ENCODE results near the gene NRF1.
A peak's percentile ranks its signal among the peaks of the same experiment; 100 is the strongest.
"Not testable (repeated sequence)": the region's sequence is repeated elsewhere in the genome, so short reads cannot be mapped to it uniquely, and the experiment has no call there.

The NRF1 gene

DNA sequence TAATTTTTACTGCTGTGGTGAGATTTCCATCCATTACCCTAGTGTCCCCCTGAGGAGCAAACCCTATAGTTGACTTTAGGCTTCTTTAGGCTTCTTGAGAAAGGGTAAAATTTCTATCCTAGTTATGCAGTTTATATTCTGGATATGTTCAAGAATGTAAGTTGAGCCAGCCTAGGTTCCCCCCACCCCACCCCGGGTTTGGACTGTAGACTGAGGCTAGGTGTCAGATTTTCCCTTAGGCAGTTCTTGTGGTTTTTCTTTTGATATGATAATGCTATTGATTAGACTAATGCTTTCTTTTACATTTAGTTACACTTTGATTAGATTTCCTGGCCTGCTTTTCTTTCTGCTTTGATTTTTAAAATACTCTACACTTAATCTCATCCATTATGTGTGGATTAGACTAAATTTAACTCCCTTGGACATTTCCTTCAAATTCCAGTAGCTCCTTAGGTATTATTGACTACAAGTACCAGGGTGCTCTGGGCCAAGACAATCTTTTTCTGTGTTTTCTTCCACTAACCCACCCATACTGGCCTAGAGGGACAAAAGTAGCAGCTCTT is 37.7 kb downstream of the NRF1 start:
- no peak for DNase-seq

DNA sequence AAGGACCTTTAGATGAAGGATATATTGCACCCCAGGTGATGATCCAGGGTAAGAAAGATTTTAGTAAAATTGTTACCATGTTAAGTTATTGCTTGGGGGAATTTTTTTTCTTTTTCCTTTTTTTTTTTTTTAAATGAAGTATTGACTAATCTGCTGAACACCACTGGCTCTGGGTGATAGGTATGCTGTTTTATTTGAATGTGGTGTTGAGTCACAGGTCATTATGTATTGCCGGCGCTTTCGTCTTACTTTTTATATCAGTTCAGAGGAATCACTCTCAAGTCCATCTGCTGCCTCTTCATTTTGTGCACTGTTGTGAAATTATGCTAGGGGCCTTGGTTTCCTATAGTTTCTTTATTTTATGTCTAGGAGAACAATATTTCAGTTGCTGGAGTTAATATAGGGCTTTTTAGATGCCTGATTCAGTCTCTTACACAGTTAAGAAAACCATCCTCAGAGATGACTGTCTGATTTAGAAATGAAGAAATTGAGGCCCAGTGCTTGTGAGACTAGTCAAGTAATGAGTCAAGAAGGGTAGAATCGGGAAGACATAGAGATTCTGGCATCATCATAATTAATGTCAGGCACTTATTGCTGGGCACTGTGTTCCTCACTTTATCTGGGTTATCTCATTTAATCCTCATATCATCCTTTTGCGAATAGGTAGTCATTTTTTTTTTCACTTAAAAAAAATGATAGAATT is 38.7 kb downstream of the NRF1 start:
- DNase-seq: no peak

DNA sequence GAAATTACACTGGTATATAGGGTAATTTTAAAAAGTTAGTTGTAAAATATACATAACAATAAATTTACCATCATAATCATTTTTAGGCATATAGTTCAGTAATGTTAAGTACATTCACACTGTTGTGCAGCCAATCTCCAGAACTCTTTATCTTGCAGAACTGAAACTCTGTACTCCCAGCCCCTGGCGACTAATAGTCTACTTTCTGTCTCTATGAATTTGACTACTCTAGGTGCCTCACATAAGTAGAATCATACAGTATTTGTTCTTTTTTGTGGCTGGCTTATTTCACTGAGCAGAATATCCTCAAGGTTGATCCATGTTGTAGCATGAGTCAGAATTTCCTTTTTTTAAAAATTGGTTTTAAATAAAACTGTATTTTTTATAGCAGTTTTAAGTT is 41.4 kb downstream of the NRF1 start:
- DNase-seq: no peak

DNA sequence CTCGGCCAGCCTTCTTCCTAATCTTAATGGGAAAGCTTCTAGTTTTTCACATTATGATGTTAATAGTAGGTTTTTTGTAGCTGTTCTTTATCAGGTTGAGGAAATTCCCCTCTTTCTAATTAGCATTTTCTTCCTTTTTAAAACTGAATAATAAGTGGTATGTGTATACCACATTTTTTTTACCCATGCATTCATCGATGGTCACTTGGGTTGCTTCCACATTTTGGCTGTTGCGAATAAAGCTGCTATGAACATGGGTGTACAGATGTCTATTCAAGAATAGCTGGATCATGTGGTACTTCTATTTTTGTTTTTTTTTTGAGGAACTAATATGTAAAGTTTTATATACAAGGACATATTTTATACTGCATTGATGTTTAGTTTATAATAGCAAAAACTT is 44.3 kb downstream of the NRF1 start:
- DNase-seq: no peak

DNA sequence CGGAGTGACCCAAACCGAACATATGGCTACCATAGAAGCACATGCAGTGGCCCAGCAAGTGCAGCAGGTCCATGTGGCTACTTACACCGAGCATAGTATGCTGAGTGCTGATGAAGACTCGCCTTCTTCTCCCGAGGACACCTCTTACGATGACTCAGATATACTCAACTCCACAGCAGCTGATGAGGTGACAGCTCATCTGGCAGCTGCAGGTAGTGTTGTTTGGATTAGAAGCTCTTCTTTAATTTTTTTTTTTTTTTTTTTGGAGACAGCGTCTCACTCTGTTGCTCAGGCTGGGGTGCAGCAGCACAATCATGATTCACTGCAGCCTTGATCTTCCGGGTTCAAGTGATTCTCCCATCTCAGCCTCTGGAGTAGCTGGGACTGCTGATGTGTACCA is 45.8 kb downstream of the NRF1 start:
- no peak for DNase-seq

DNA sequence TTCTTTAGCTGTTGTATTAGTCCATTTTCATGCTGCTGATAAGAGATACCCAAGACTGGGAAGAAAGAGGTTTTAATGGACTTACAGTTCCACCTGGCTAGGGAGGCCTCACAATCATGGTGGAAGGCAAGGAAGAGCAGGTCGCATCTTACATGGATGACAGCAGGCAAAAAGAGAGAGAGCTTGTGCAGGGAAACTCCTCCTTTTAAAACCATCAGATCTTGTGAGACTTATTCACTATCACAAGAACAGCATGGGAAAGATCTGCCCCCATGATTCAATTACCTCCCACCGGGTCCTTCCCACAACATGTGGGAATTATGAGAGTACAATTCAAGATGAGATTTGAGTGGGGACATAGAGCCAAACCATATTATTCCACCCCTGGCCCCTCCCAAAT is 48.4 kb downstream of the NRF1 start:
- not testable (repeated sequence) for DNase-seq

DNA sequence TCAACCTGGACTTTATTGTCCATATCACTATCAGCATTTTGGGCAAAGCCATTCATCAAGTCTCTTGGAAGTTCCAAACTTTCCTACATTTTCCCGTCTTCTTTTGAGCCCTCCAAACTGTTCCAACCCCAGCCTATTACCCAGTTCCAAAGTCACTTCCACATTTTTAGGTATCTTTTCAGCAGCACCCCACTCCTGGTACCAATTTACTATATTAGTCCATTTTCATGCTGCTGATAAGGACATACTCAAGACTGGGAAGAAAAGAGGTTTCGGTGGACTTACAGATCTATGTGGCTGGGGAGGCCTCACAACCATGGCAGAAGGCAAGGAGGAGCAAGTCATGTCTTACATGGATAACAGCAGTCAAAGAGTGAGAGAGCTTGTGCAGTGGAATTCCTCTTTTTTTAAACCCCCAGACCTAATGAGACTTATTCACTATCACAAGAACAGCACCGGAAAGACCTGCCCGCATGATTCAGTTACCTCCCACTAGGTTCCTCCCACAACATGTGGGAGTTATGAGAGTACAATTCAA is 50.2 kb downstream of the NRF1 start:
- no peak for DNase-seq

DNA sequence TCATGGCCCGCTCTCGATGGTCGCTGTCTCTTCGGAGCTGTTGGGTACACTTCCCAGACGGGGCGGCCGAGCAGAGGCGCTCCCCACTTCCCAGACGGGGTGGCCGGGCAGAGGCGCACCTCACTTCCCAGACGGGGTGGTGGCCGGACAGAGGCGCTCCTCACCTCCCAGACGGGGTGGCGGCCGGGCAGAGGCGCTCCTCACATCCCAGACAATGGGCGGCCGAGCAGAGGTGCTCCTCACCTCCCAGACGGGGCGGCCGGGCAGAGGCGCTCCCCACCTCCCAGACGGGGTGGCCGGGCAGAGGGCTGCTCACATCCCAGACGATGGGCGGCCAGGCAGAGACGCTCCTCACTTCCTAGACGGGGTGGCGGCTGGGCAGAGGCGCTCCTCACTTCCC is 51.7 kb downstream of the NRF1 start:
- DNase-seq: not testable (repeated sequence)

DNA sequence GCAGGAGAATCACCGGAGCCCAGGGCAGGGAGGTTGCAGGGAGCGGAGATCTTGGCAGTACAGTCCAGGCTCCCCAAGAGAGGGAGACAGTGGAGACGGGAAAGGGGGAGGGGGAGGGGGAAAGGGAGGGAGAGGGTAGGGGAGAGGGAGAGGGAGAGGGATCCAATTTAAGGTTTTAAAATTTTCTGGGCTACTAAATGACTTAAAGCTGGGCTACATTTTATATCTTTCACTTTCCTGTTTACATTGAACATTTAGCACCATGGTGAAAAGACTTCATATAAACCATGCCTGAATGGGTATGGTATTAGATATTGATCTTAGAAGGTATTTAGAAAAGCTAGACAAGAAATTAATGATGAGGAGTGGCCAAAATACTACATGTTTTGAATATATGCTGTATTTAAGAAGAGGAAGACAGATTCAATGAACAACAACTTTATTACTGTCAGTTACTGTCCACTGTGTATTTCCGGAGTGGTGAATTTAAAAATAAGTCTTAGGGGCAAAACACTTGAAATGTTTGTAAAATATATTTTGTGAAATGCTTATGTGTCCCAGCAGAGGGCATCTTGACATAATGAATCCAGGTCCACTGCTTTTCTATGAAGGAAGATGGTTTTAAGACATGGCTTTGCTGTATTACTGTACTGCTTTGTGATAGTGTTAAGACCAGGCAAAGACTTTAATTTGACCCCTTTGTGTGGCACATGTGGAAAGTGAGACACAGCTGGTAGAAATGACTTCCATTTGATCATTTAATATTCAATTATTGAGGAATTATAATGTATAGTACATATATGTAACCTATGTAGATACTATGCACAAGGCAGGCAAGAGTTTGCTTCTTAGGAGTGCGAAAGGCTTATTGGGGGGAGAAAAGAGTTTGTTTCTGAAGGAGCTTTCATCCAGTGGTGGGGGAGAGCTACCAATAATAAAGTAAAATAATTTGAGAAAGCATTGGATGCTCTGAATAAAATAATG is 52.8 kb downstream of the NRF1 start:
- DNase-seq: no peak

DNA sequence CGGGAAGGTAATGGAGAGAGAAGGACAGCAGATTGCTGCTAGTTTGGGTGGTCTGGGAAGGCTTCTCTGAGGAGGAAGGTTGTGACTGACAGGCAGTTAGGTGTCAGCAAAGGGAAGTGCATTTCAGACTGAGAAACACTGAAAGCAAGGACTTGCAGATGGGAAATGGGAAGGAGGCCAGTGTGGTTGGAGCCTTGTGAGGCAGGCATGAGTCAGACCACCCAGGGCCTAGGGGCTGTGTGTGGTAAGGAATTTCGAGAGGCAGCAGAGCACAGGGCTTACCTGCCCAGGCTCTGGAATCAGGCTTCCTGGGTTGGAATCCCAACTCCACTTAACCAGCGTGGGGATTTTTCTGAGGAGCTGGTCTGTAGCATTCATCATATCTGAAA is 53.5 kb downstream of the NRF1 start:
- peak; percentile 38 for DNase-seq

DNA sequence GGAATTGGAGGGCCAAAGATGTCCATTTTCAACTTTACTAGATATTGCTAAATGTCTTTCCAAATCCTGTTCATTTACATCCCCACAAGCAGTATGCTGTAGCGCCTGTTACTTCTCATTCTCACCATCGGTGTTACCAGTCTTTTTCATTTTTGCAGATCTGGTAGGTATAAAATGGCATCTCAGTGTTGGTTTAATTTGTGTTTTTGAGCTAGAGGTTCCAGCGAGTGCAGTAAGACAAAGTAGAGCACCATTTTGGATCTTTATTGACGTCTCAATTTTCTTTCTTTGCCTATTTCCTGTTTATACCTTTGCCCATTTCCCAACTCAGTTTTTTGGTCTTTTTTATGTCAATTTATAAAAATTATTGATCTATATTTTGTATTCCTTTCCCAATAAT is 55.6 kb downstream of the NRF1 start:
- no peak for DNase-seq

DNA sequence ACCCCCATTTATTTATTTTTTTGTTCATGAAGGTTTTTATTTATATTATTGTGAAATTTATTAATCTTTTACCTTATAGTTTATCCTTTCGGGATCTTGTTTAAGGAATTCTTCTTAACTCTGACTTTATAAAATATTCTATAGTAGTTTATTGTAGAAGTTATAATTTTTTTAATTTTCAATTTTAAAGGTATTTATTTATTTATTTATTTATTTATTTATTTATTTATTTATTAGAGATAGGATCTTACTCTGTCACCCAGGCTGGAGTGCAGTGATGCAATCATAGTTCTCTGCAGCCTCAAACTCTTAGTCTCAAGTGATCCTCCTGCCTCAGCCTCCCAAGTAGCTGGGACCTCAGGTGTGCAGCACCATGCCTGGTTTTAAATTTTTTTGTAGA is 56.0 kb downstream of the NRF1 start:
- DNase-seq: no peak

DNA sequence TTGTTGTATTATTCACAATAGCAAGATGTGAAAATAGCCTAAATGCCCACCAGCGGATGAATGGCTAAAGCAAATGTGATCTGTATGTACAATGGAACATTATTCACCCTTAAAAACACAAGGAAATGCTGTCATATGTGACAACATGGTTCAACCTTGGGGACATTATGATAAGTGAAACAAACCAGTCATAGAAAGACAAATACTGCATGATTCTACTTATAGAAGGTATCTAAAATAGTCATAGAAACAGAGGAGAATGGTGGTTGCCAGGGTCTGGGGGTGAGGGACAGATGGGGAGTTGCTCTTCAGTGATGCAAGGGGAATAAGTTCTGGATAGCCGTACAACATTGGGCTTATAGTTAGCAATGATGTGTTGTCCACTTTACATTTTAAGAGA is 58.4 kb downstream of the NRF1 start:
- DNase-seq: no peak

DNA sequence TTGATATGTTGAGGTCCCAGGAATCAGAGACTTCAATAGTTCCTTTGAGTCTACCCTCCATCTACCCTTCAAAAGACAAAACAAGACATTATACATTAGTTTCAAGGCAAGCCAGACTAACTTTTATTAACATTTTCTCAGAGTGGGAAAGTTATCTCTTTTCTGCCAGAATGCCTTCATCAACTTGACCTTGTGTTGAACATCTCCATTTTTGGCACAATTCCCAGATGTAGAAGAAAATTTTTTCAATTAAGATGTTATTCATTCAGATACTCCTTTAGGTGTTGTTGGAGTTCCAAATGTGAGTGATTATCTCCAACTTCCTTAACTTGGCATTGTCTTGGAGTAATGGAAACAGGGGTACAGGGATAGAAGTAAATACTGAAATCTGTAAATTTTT is 59.1 kb downstream of the NRF1 start:
- no peak for DNase-seq

DNA sequence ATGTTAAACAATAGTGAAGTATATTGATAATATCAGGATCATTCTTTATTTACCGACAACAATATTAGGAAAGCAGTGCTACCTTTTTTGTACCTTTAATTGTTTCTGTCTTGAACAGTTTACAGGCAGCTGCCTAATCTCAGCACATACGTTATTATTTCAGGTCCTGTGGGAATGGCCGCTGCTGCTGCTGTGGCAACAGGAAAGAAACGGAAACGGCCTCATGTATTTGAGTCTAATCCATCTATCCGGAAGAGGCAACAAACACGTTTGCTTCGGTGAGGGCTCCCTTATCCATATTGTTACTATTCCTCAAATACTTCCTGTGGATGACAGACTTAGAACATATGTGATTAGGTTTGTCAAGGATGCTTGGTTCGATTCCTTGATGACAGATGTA is 59.7 kb downstream of the NRF1 start:
- peak; percentile 51 for DNase-seq

DNA sequence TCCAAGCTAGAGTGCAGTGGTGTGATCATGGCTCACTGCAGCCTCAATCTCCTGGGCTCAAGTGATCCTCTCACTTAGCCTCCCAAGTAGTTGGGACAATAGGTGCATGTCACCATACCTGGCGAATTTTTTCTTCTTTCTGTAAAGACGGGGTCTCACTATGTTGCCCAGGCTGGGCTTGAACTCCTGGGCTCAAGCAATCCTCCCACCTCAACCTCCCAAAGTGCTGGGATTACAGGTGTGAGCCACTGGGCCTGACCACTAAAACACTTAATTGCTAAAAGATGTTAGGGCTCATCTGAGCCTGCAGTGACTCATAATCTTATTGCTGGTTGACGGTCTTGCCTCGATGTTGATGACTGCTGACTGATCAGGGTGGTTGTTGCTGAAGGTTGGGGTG is 63.0 kb downstream of the NRF1 start:
- DNase-seq: not testable (repeated sequence)

DNA sequence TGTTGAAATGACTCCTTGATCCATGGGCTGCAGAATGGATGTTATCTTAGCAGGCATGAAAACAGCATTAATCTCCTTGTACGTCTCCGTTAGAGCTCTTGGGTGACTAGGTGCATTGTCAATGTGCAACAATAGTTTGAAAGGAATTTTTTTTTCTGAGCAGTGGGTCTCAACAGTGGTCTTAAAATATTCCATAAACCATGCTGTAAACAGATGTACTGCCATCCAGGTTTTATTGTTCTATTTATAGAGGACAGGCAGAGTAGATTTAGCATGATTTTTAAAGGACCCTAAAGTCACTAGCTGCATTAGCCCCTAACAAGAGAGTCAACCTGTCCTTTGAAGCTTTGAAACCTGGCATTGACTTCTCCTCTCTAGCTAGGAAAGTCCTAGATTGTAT is 64.0 kb downstream of the NRF1 start:
- DNase-seq: no peak

DNA sequence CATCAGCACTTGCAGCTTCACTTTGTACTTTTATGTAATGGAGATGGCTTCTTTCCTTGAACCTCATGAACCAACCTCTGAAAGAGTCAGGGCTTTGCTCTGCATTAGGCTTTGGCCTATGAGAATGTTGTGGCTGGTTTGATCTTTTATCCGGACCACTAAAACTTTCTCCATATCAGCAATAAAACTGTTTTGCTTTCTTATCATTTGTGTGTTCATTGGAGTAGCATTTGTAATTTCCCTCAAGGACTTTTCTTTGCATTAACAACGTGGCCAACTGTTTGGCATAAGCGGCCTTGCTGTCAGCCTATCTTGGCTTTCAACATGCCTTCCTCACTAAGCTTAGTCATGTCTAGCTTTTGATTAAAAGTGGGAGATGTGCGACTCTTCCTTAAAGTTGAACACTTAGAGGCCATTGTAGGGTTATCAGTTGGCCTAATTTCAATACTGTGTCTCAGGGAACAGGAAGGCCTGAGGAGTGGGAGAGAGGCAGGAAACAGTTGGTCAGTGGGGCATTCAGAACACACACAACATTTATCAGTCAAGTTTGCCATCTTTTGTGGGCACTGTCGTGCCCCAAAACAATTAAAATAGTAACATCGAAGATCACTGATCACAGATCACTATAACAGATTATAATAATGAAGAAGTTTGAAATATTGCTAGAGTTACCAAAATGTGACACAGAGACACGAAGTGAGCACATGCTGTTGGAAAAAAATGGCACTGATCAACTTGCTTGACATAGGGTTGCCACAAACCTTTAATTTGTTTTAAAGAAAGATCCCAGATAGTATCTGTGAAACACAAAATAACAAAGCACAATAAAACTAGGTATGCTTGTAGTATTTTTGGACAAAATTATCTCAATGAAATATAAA is 64.7 kb downstream of the NRF1 start:
- no peak for DNase-seq

DNA sequence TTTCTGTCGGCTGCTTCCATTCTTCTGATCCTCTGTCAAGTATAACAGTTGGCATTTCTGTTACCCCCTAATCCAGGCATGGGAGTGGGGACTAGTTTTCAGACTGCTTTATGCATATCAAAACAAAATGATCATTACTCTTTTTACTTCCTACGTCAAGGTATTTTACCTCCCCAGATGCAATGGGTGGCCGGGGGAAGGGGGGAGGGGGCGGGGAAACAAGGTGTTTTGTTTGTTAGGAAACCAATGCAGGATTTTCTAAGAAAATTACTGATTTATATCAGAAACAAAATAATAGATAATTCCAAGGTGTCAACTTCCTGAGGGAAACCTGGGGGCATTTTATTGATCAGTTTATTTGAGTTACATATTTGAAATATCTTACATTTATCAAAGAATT is 66.3 kb downstream of the NRF1 start:
- no peak for DNase-seq

DNA sequence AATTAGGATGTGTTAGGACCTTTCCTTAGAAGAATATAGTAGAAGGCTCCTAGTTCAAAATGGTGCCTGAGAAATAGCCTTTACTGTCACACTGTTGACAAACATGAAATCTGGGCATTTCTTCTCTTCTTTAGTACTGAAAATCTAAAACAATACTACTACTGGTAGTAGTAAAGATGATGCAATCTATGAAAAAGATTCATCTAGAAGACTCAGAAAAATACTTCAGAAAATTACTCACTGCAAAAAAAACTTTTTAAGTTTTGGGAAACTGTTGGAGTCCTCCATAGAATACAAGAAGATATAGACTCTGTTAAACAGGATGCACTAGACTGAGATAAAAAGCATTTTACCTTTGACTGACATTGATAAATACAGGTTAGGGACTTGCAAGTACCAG is 67.1 kb downstream of the NRF1 start:
- no peak for DNase-seq

DNA sequence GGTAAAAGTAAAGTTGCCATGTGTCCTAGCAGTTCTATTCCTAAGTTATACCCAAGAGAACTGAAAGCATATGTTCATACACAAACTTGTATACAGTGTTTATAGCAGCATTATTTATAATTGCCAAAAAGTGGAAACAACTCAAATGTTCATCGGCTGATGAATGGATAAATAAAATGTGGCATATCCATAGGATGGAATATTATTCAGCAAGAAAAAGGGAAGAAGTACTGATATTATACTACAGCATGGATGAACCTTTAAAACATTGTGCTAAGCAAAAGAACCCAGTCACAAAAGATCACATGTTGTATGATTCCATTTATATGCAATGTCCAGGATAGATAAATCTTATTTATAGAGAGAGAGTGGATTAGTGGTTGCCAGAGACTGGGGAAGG is 68.9 kb downstream of the NRF1 start:
- DNase-seq: no peak

DNA sequence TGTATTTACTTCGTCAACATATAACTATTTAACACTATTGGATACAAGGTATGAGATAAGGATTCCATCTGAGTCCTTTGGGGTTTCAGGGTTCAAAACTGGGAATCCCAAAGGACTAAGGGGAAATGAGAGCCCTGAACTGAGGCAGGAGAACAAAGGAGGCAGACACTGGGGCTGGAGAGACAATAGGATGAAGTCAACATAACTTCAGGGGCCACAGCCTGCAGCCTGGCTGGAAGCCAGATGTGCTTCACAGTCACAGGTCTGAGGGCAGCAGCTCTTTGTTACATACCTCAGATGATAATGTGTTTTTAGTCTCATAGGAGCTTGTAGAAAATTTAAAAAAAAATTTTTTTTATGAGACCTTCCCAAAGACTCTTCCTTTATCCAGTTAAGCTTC is 73.3 kb downstream of the NRF1 start:
- no peak for DNase-seq

DNA sequence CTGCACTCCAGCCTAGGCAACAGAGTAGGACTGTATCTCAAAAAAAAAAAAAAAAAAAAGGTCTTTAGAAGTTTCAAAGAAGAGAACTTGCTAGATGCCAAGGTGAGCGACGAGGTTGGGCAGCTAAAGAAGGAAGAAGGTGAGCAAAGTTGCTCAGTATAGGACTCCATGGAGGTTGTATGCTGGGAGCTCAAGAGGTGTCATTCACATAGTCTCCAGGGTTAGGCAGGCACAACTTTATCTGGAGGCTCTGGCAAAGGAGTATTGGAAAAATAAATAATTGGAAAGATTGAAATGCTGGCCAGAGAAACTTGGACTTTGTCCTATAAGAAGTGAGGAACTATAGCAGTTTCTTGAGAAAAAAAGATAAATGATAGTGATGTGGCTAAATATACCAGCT is 74.5 kb downstream of the NRF1 start:
- DNase-seq: no peak
